Mammary microvascular endothelial cell (primary cell): ENCODE results near the gene VEPH1. TPM values are rescaled to one million over a fixed set of nuclear protein-coding genes. Genes with fewer than 3 reads are reported as not detected.

Source experiments
- total RNA-seq: library from RNA; depleted of rRNA; stranded (reverse); fragments of >200 nt; gene quantifications from 2 replicates; pipeline ENCODE4 v1.2.3, GENCODE V29; 2015

Gene VEPH1
- total RNA-seq: 138 and 149 TPM in 2 replicates

DNA sequence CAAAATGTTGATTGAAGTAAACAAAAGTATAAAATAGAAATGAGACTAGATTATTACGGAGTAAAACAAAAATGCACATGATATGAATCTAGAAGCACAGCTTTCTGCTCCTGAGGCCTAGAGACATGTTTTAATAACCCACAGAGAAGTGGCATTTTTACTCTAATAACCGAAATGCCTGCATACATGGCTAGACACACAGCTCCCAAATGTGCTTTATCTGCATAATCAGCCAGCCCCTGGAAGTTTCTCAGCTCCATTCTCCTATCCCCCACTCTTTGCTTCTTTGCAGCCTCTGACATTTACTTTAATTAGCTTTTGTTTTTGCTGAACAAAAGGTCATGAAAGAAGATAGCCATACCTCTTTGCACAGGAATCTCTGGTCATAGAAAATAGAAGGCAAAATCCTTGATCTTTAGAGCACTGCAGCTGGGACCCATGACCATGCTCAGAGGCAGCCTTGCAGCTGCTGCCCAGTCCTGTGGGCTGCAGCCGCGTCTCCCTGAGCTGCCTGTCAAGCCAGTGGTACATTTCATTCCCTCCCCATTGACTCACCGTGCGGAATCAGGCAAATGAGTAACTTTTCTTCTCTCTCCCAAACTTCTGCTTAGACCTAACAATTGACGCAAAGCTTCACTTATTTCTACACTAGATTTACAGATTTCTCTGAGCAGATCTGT lies at the start of gene VEPH1:
TSS of gene VEPH1 (minus strand) at position 501 of the 680 bp plus-strand sequence. CDS start 8,067 bp downstream, outside the sequence.

DNA sequence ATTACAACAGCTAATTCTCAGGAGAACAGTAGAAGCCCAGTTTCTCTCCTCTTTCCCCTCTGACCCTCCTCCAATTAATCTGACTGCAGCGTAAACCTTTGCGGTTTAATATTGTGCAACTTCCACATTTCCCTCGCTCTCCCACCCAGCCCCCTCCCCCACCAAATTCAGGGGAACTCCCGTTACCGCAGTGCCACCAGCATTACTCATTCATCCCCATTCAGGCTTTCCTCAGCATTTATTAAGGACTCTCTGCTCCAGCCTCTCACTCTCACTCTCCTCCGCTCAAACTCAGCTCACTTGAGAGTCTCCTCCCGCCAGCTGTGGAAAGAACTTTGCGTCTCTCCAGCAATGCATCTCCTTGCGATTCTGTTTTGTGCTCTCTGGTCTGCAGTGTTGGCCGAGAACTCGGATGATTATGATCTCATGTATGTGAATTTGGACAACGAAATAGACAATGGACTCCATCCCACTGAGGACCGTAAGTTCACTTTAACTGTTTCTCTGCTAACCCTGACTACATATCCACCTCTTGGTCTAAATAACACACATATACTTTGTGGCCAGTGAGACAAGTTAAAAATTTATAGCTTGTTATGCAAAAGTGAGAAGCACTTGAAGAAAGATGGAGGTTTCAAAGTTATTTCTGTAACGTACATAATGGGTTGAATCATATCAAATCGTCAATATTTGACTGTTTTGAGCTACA lies 66.5 kb downstream of the VEPH1 start, which contains the start of gene PTX3:
TSS of gene PTX3 (plus strand) at position 268 of the 709 bp plus-strand sequence. CDS start at position 352, 84 bp downstream.

Other genes with a start within 250 kb of the VEPH1 start
- 246 and 258 TPM in 2 replicates for gene PTX3, start 66.6 kb downstream of the VEPH1 start, total RNA-seq